GM19452 (cell line): Measurements from ENCODE around the gene OR2AT4.
"Not testable (repeated sequence)": the region's sequence is repeated elsewhere in the genome, so short reads cannot be mapped to it uniquely, and the experiment has no call there.

ENCODE experiments used
- ATAC-seq: cut with Tn5 transposase; IDR thresholded peaks from one replicate; pipeline ENCODE4 v1.9.1; 2021; ENCODE audit not compliant: unreplicated experiment

OR2AT4 gene

GRCh38 chr11:75068993-75069392 is 27.7 kb downstream of the OR2AT4 start:
- no peak for ATAC-seq

- ATAC-seq: no peak
Observed at GRCh38 chr11:75068559-75068958, 28.1 kb downstream of the OR2AT4 start.

GRCh38 chr11:75066061-75066460 is 30.6 kb downstream of the OR2AT4 start:
- ATAC-seq: no peak

GRCh38 chr11:75063741-75064314 is 32.8 kb downstream of the OR2AT4 start:
- ATAC-seq: no peak

GRCh38 chr11:75059299-75059698 is 37.4 kb downstream of the OR2AT4 start:
- no peak for ATAC-seq

GRCh38 chr11:75056814-75057213 is 39.9 kb downstream of the OR2AT4 start:
- ATAC-seq: no peak

GRCh38 chr11:75055511-75055910 is 41.2 kb downstream of the OR2AT4 start:
- no peak for ATAC-seq

GRCh38 chr11:75052457-75052856 is 44.2 kb downstream of the OR2AT4 start:
- no peak for ATAC-seq

- ATAC-seq: no peak
Observed at GRCh38 chr11:75051043-75051442, 45.6 kb downstream of the OR2AT4 start.

GRCh38 chr11:75050516-75050915 is 46.2 kb downstream of the OR2AT4 start:
- ATAC-seq: no peak

- not testable (repeated sequence) for ATAC-seq
Observed at GRCh38 chr11:75049501-75050266, 47.0 kb downstream of the OR2AT4 start.

- no peak for ATAC-seq
Observed at GRCh38 chr11:75047191-75047590, 49.5 kb downstream of the OR2AT4 start.

GRCh38 chr11:75046668-75047067 is 50.0 kb downstream of the OR2AT4 start:
- not testable (repeated sequence) for ATAC-seq

- ATAC-seq: not testable (repeated sequence)
Observed at GRCh38 chr11:75044381-75045170, 52.1 kb downstream of the OR2AT4 start.

GRCh38 chr11:75041821-75042220 is 54.9 kb downstream of the OR2AT4 start:
- ATAC-seq: not testable (repeated sequence)

- no peak for ATAC-seq
Observed at GRCh38 chr11:75041263-75041662, 55.4 kb downstream of the OR2AT4 start.

- no peak for ATAC-seq
Observed at GRCh38 chr11:75040167-75040770, 56.4 kb downstream of the OR2AT4 start.

- ATAC-seq: no peak
Observed at GRCh38 chr11:75035911-75036565, 60.6 kb downstream of the OR2AT4 start.

- no peak for ATAC-seq
Observed at GRCh38 chr11:75035256-75035655, 61.4 kb downstream of the OR2AT4 start.

- ATAC-seq: no peak
Observed at GRCh38 chr11:75033916-75034315, 62.8 kb downstream of the OR2AT4 start.

- ATAC-seq: no peak
Observed at GRCh38 chr11:75032550-75032935, 64.1 kb downstream of the OR2AT4 start.
